GM12891 (cell line): ENCODE results near the gene DSTN.

Source experiments
- DNase-seq: peaks from one replicate; pipeline ENCODE4 v3.0.0; 2011; ENCODE audit warnings: low spot score; ENCODE audit not compliant: insufficient read length
- FAIRE-seq: peaks from 2 replicates; lab custom pipeline; 2011; peaks lifted over from hg19 to GRCh38; lab: Jason Lieb, UNC
- PAX5 ChIP-seq: IDR thresholded peaks from 2 replicates; pipeline ENCODE4 v1.6.1; 2011; ENCODE audit warnings: low read length, moderate library complexity, mild to moderate bottlenecking; ENCODE audit not compliant: insufficient read depth, severe bottlenecking
- POLR2A ChIP-seq: IDR thresholded peaks from 2 replicates; pipeline ENCODE4 v1.6.1; 2011; ENCODE audit warnings: low read depth, low read length, control low read depth
- POLR2AphosphoS5 ChIP-seq: IDR thresholded peaks from 2 replicates; pipeline ENCODE4 v1.6.1; 2011; ENCODE audit warnings: low read depth, low read length, control low read depth
- POU2F2 ChIP-seq: IDR thresholded peaks from 2 replicates; pipeline ENCODE4 v1.6.1; 2011; ENCODE audit warnings: low read depth, mild to moderate bottlenecking, control low read depth, low read length, moderate library complexity
- SPI1 ChIP-seq: IDR thresholded peaks from 2 replicates; pipeline ENCODE4 v1.6.1; 2011; ENCODE audit warnings: low read depth, low read length, control low read depth
- TAF1 ChIP-seq: IDR thresholded peaks from 2 replicates; pipeline ENCODE4 v1.6.1; 2011; ENCODE audit warnings: low read depth, low read length, control low read depth

The DSTN gene

GRCh38 chr20:17560344-17561074 is 9.4 kb upstream of the DSTN start:
- no peak for FAIRE-seq
- DNase-seq = no peak
- TF ChIP-seq POLR2A (no peak), POU2F2 (no peak), POLR2AphosphoS5 (no peak), SPI1 (no peak), PAX5 (no peak), TAF1 (no peak)

GRCh38 chr20:17562804-17563305 is 7.0 kb upstream of the DSTN start:
- FAIRE-seq (no peak), DNase-seq (no peak)
- no peak for TF ChIP-seq POU2F2
- TF ChIP-seq SPI1 = no peak
- no peak for TF ChIP-seq POLR2AphosphoS5
- TF ChIP-seq TAF1 = no peak
- TF ChIP-seq PAX5 = no peak
- TF ChIP-seq POLR2A = no peak

- FAIRE-seq (no peak), DNase-seq (no peak)
- no peak for TF ChIP-seq PAX5
Observed at GRCh38 chr20:17565169-17565845, 4.6 kb upstream of the DSTN start.

GRCh38 chr20:17566345-17566744 is 3.5 kb upstream of the DSTN start:
- FAIRE-seq = no peak
- no peak for DNase-seq
- TF ChIP-seq POLR2AphosphoS5 (no peak), TAF1 (no peak), PAX5 (no peak)

- no peak for DNase-seq
- TF ChIP-seq POLR2A (no peak), POU2F2 (no peak), POLR2AphosphoS5 (no peak), TAF1 (no peak), SPI1 (no peak), PAX5 (no peak)
Observed at GRCh38 chr20:17568045-17568788, 1.7 kb upstream of the DSTN start.

GRCh38 chr20:17568972-17569521 is 828 bp upstream of the DSTN start:
- no peak for FAIRE-seq
- TF ChIP-seq TAF1 (no peak), POU2F2 (no peak), POLR2A (no peak), SPI1 (no peak)
- peak; percentile 29 for DNase-seq

More at GRCh38 chr20:17568045-17568788, 1.7 kb upstream of the DSTN start:
- FAIRE-seq = no peak

GRCh38 chr20:17570347-17571152 is 675 bp downstream of the DSTN start:
- TF ChIP-seq POLR2AphosphoS5 (no peak), TAF1 (no peak), POLR2A (no peak), POU2F2 (no peak), SPI1 (no peak), PAX5 (no peak)
- DNase-seq (peak; percentile 30), FAIRE-seq (peak; percentile 23)

GRCh38 chr20:17571153-17571527 is 1.3 kb downstream of the DSTN start:
- FAIRE-seq (peak; percentile 13), DNase-seq (peak; percentile 37)
- no peak for TF ChIP-seq POLR2AphosphoS5
- TF ChIP-seq TAF1 = no peak
- TF ChIP-seq SPI1 = no peak; the same call in 1 of the 2 replicates
- TF ChIP-seq POLR2A = no peak
- no peak for TF ChIP-seq POU2F2
- TF ChIP-seq PAX5 = no peak

- DNase-seq (no peak), FAIRE-seq (no peak)
- 0 out of 2 replicates have a peak, but pooled peaks have one; percentile 12 for TF ChIP-seq SPI1
- no peak for TF ChIP-seq POLR2AphosphoS5
Observed at GRCh38 chr20:17572034-17572638, 2.3 kb downstream of the DSTN start.
